ENCODE measurements around the gene RCAN2.

Gene RCAN2

GRCh38 chr6:46421939-46422338, 69.3 kb downstream of the RCAN2 start:
- H3K79me2 ChIP-seq (ENCODE audit: low read length): no peaks in the 10 kb centered on the region
- no peak overlapping the region for H3K4me3 ChIP-seq (ENCODE audit: low read length)
- no peaks in the 10 kb centered on the region for H3K9me3 ChIP-seq (replicated peaks; ENCODE audit: insufficient read depth, low read length)
- H3K36me3 ChIP-seq (replicated peaks; ENCODE audit: insufficient read depth, low read length): no peaks in the 10 kb centered on the region
- no peaks in the 10 kb centered on the region for H3K27me3 ChIP-seq (replicated peaks; ENCODE audit: insufficient read depth, low read length)
- H3K27ac ChIP-seq (ENCODE audit: low read length): no peak overlapping the region
- no peak overlapping the region for H3K4me2 ChIP-seq (ENCODE audit: low read depth, low read length)
- H4K20me1 ChIP-seq (ENCODE audit: insufficient read depth, low read length): no peaks in the 10 kb centered on the region
- no peak for DNase-seq
- H3F3A ChIP-seq (ENCODE audit: insufficient read depth, low read length): no peaks in the 10 kb centered on the region
- TF ChIP-seq EZH2phosphoT487 (IDR thresholded peaks at IDR 0.05; ENCODE audit: low read length): no peak
- no peak for TF ChIP-seq EZH2 (optimal IDR thresholded peaks at IDR 0.05; ENCODE audit: low read depth, low read length)
- no peak for TF ChIP-seq CTCF (IDR thresholded peaks at IDR 0.05; ENCODE audit: low read length)
- H3K4me1 ChIP-seq (ENCODE audit: low read length): no peaks in the 10 kb centered on the region
- no peaks in the 10 kb centered on the region for H3K9me2 ChIP-seq (replicated peaks; ENCODE audit: insufficient read depth, low read length)
- H3K9ac ChIP-seq (ENCODE audit: low read length): no peak overlapping the region
- H2AFZ ChIP-seq (ENCODE audit: low read length): no peak overlapping the region

- H3K9me3 ChIP-seq (replicated peaks; ENCODE audit: insufficient read depth, low read length): no peaks in the 10 kb centered on the region
- H3F3A ChIP-seq (ENCODE audit: insufficient read depth, low read length): no peaks in the 10 kb centered on the region
- no peak overlapping the region for H2AFZ ChIP-seq (ENCODE audit: low read length)
- no peak for DNase-seq
- no peaks in the 10 kb centered on the region for H3K36me3 ChIP-seq (replicated peaks; ENCODE audit: insufficient read depth, low read length)
- H3K27me3 ChIP-seq (replicated peaks; ENCODE audit: insufficient read depth, low read length): no peaks in the 10 kb centered on the region
- H3K4me3 ChIP-seq (ENCODE audit: low read length): no peak overlapping the region
- TF ChIP-seq EZH2phosphoT487 (IDR thresholded peaks at IDR 0.05; ENCODE audit: low read length) (no peak), EZH2 (optimal IDR thresholded peaks at IDR 0.05; ENCODE audit: low read depth, low read length) (no peak), CTCF (IDR thresholded peaks at IDR 0.05; ENCODE audit: low read length) (no peak)
- no peak overlapping the region for H3K27ac ChIP-seq (ENCODE audit: low read length)
- no peak overlapping the region for H3K4me2 ChIP-seq (ENCODE audit: low read depth, low read length)
- no peaks in the 10 kb centered on the region for H3K79me2 ChIP-seq (ENCODE audit: low read length)
- no peak overlapping the region for H3K9ac ChIP-seq (ENCODE audit: low read length)
- H4K20me1 ChIP-seq (ENCODE audit: insufficient read depth, low read length): no peaks in the 10 kb centered on the region
- no peaks in the 10 kb centered on the region for H3K4me1 ChIP-seq (ENCODE audit: low read length)
- no peaks in the 10 kb centered on the region for H3K9me2 ChIP-seq (replicated peaks; ENCODE audit: insufficient read depth, low read length)
Observed at GRCh38 chr6:46420921-46421638, 70.2 kb downstream of the RCAN2 start.

GRCh38 chr6:46419576-46420002, 71.7 kb downstream of the RCAN2 start:
- H3K27me3 ChIP-seq (replicated peaks; ENCODE audit: insufficient read depth, low read length): no peaks in the 10 kb centered on the region
- no peaks in the 10 kb centered on the region for H3K79me2 ChIP-seq (ENCODE audit: low read length)
- TF ChIP-seq CTCF (IDR thresholded peaks at IDR 0.05; ENCODE audit: low read length): peak; percentile 56
- no peak for TF ChIP-seq EZH2phosphoT487 (IDR thresholded peaks at IDR 0.05; ENCODE audit: low read length)
- DNase-seq: peak; percentile 58
- H3K9ac ChIP-seq (ENCODE audit: low read length): no peak overlapping the region
- no peak overlapping the region for H3K27ac ChIP-seq (ENCODE audit: low read length)
- H3K9me2 ChIP-seq (replicated peaks; ENCODE audit: insufficient read depth, low read length): no peaks in the 10 kb centered on the region
- H3K4me2 ChIP-seq (ENCODE audit: low read depth, low read length): no peak overlapping the region
- no peaks in the 10 kb centered on the region for H3K36me3 ChIP-seq (replicated peaks; ENCODE audit: insufficient read depth, low read length)
- no peak overlapping the region for H2AFZ ChIP-seq (ENCODE audit: low read length)
- H3K9me3 ChIP-seq (replicated peaks; ENCODE audit: insufficient read depth, low read length): no peaks in the 10 kb centered on the region
- no peaks in the 10 kb centered on the region for H4K20me1 ChIP-seq (ENCODE audit: insufficient read depth, low read length)
- H3K4me1 ChIP-seq (ENCODE audit: low read length): no peaks in the 10 kb centered on the region
- H3F3A ChIP-seq (ENCODE audit: insufficient read depth, low read length): no peaks in the 10 kb centered on the region
- H3K4me3 ChIP-seq (ENCODE audit: low read length): no peak overlapping the region
